KMS-11 (cell line): ENCODE results near the gene SEPTIN5.

Experiments used
- H2AFZ ChIP-seq: fragments of 200-600 bp; sonication (generic); 2 replicates; pipeline ENCODE4 v1.6.1; 2016; ENCODE audit warnings: antibody characterized with exemption, mixed run types, low read depth
- H3K27ac ChIP-seq: fragments of 200-600 bp; sonication (generic); 2 replicates; pipeline ENCODE4 v1.6.1; 2016; ENCODE audit warnings: mild to moderate bottlenecking, mixed run types
- H3K27me3 ChIP-seq: fragments of 200-600 bp; sonication (generic); 2 replicates; pipeline ENCODE4 v1.6.1; 2017; ENCODE audit warnings: mild to moderate bottlenecking, low read depth, mixed run types, moderate library complexity; ENCODE audit not compliant: insufficient read depth
- H3K36me3 ChIP-seq: fragments of 200-600 bp; sonication (generic); 2 replicates; pipeline ENCODE4 v1.6.1; 2017; ENCODE audit warnings: mild to moderate bottlenecking, mixed run types; ENCODE audit not compliant: insufficient read depth
- H3K4me1 ChIP-seq: fragments of 200-600 bp; sonication (generic); 2 replicates; pipeline ENCODE4 v1.6.1; 2016; ENCODE audit warnings: mild to moderate bottlenecking, low read depth, mixed run types; ENCODE audit not compliant: poor library complexity, severe bottlenecking
- H3K4me2 ChIP-seq: fragments of 200-600 bp; sonication (generic); 2 replicates; pipeline ENCODE4 v1.7.0; 2016; ENCODE audit warnings: mild to moderate bottlenecking, mixed run types
- H3K4me3 ChIP-seq: fragments of 200-600 bp; sonication (generic); IDR thresholded peaks from 2 replicates; pipeline ENCODE4 v1.6.1; 2017; ENCODE audit warnings: low read depth, low read length, mixed read lengths; ENCODE audit not compliant: insufficient read depth
- H3K79me2 ChIP-seq: fragments of 200-600 bp; sonication (generic); 2 replicates; pipeline ENCODE4 v1.6.1; 2016; ENCODE audit warnings: low read depth, mixed run types; ENCODE audit not compliant: insufficient read depth
- H3K9ac ChIP-seq: fragments of 200-600 bp; sonication (generic); 2 replicates; pipeline ENCODE4 v1.6.1; 2016; ENCODE audit warnings: mild to moderate bottlenecking, mixed run types
- H4K20me1 ChIP-seq: fragments of 200-600 bp; sonication (generic); 2 replicates; pipeline ENCODE4 v1.6.1; 2016; ENCODE audit warnings: mild to moderate bottlenecking, mixed run types; ENCODE audit not compliant: insufficient read depth
- CTCF ChIP-seq: fragments of 200-600 bp; sonication (generic); conservative IDR thresholded peaks from 2 replicates; pipeline ENCODE4 v1.6.1; 2017; ENCODE audit warnings: low read depth, mild to moderate bottlenecking, antibody characterized with exemption, low read length, moderate library complexity, mixed read lengths

Gene SEPTIN5

DNA sequence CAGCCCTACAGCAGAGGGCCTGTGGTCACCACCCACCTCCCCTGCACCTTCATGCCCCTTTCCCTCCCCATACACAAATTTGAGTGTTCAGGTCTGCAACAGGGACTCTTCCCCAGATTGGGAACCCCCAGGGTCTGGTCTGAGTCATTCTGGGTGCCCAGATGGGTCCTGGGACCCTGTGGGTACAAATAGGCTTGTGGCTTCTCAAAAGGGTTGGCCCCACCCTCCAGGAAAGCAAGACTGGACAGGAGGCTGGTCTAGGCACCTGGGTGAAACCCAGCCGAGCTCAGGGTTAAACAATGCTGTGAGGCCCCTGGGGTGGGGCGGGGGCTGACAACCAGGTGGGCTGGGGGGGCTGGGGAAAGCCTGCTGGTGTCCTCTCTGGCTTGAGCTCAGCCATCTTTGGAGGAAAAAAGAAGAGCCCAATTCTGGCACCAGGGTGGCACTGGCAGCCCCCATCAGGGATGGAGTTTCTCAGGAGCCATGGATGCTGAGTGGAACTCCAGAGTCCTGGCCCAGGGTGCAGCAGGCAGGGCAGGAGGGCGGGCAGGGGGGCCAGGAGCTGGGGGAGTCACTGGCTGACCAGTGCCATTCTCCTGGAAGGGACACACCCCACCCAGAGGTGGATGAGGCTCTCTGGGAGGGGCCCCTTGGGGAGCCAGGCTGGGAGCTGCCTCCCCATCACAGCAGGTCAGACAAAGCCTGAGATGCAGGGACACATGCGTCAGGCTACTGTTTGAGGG lies 1.1 kb downstream of the SEPTIN5 start:
- Histone ChIP-seq H3K79me2 (no peaks in the 10 kb centered on the region), H4K20me1 (no peaks in the 10 kb centered on the region), H3K9ac (no peak overlapping the region), H3K27me3 (no peaks in the 10 kb centered on the region), H3K4me1 (peaks cover 10% of the 10 kb centered on the region), H3K36me3 (no peaks in the 10 kb centered on the region), H3K4me3 (no peak overlapping the region), H2AFZ (peak overlapping the region; percentile 34; the same call in 1 of the 2 replicates), H3K27ac (no peak overlapping the region), H3K4me2 (peak overlapping the region; percentile 21)
- TF ChIP-seq CTCF = no peak

DNA sequence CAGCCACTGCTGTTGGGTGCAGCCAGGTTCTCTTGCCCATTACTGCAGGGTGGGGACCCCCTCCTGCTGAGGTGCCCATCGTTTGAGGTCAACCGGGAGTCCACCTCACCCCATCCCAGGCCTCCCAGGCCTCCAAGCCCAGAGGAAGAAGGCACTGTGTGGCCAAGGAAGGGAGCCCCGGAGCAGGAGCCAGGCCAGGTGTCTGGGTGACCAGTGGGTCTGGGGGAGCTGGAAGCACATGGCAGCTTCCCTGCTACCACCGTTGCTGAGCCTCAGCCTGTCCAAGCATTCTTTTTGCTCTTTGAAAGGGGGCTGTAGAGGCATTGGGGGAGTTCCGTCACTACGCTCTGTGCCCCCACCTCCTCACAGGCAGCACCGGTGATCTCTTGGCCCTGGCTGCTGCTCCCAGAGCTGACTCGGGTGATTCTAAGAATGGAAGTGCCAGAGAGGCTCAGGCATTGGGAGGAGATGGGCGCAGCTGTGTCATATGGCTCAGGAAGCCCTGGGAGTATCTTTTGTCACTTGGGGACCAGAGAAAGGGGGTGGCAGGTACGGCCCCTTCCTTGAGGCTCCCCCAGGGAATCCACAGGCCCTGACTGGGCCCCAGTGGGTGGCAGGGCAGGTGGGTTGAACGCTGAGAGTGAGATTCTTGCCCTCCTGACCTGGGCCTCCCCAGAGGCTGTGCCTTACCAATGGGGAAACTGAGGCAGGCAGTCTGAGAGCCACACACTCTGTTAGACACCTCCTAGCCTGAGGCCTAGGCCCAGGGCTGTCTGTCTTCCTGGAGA lies 1.9 kb downstream of the SEPTIN5 start:
- H3K4me1 ChIP-seq = peaks cover 10% of the 10 kb centered on the region
- H3K4me3 ChIP-seq = no peak overlapping the region
- H4K20me1 ChIP-seq = no peaks in the 10 kb centered on the region
- no peak overlapping the region for H3K9ac ChIP-seq
- no peaks in the 10 kb centered on the region for H3K27me3 ChIP-seq
- H3K4me2 ChIP-seq = no peak overlapping the region
- no peak for TF ChIP-seq CTCF
- no peak overlapping the region for H2AFZ ChIP-seq
- H3K79me2 ChIP-seq = no peaks in the 10 kb centered on the region
- H3K27ac ChIP-seq = no peak overlapping the region
- no peaks in the 10 kb centered on the region for H3K36me3 ChIP-seq

DNA sequence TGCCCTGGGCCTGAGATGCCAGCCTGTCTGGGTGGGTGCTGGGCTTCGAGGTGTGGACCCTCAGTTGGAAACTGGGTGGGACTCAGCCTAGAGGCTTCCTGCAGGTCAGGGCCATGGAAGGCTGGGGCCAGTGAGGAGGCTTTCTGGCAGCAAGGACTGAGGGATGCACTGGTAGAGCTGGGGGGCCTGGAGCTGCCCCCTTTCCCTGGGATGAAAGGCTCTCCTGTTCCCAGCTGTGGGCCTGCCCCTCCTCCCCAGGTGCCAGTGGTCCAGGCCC lies 2.5 kb downstream of the SEPTIN5 start:
- Histone ChIP-seq H3K4me3 (no peak overlapping the region), H2AFZ (no peak overlapping the region), H4K20me1 (no peaks in the 10 kb centered on the region), H3K79me2 (no peaks in the 10 kb centered on the region), H3K9ac (no peak overlapping the region), H3K4me2 (no peak overlapping the region), H3K36me3 (no peaks in the 10 kb centered on the region), H3K4me1 (peaks cover 10% of the 10 kb centered on the region), H3K27ac (no peak overlapping the region), H3K27me3 (no peaks in the 10 kb centered on the region)
- no peak for TF ChIP-seq CTCF

DNA sequence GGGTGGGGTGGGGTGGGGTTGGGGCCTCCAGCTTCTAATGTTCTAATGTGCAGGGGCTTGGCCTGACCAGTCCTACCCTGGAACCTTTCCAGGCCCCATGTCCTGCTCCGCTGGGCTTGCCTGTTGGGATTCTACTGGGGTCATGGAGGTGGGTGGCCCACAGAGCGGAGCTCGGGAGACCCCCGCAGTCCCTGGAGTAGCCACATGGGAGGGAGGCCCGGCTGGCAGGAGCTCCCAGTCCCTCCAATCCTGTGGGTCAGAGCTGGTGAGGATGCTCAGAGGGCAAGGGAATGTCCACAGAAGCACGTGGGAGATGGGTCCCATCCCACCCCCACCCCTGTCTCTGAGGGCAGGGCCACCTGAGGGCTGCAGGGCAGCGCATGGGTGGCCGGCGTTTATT lies 2.9 kb downstream of the SEPTIN5 start:
- Histone ChIP-seq H3K27me3 (no peaks in the 10 kb centered on the region), H3K79me2 (no peaks in the 10 kb centered on the region), H3K36me3 (no peaks in the 10 kb centered on the region), H4K20me1 (no peaks in the 10 kb centered on the region), H3K27ac (no peak overlapping the region), H3K9ac (no peak overlapping the region), H3K4me2 (no peak overlapping the region), H3K4me1 (peaks cover 10% of the 10 kb centered on the region), H3K4me3 (no peak overlapping the region), H2AFZ (no peak overlapping the region)
- TF ChIP-seq CTCF = no peak
